CD4-positive, alpha-beta T cell (primary cell): ENCODE data around the gene BUD23. TPM values are rescaled to one million over a fixed set of nuclear protein-coding genes. Genes with fewer than 3 reads are reported as not detected.

ENCODE experiments used
- ATAC-seq: fragments of 200-7000 bp; cut with Tn5 transposase; one replicate; pipeline ENCODE4 v1.10.0; 2022; ENCODE audit warnings: mild to moderate bottlenecking; ENCODE audit not compliant: poor library complexity
- CTCF ChIA-PET: fragments of 350-600 bp; sonication (Branson Sonifier 250); formaldehyde crosslinking; loops from one replicate; lab custom pipeline; 2021; ENCODE audit warnings: antibody characterized with exemption, inconsistent platforms; lab: Charles Lee
- POLR2A ChIA-PET: fragments of 350-600 bp; sonication (Branson Sonifier 250); formaldehyde crosslinking; loops from one replicate; lab custom pipeline; 2021; ENCODE audit warnings: antibody characterized with exemption, inconsistent platforms; lab: Charles Lee
- DNase-seq, 14 experiments: peaks; one replicate each; pipeline ENCODE4 v3.0.0-alpha.2; 2013 to 2020; ENCODE audit warnings: mixed read lengths in 2 of 14
- H3K27ac ChIP-seq, 2 donors: one replicate each; pipeline versions ENCODE4 v1.5.1 to v1.7.0; 2013; ENCODE audit warnings: low read length in 2 of 2, low read depth in 1 of 2, mild to moderate bottlenecking in 1 of 2
- H3K27me3 ChIP-seq, 2 experiments: 1 replicate in 1 of 2; 2 replicates in 1 of 2; pipeline versions ENCODE4 v1.6.1 to v1.7.0; 2013; ENCODE audit warnings: low read length in 2 of 2, control low read depth in 1 of 2, mild to moderate bottlenecking in 1 of 2, moderate library complexity in 1 of 2; ENCODE audit not compliant: insufficient read depth in 2 of 2, control insufficient read depth in 1 of 2
- H3K36me3 ChIP-seq: one replicate; pipeline ENCODE4 v1.6.1; 2013; ENCODE audit warnings: low read length, control low read depth; ENCODE audit not compliant: insufficient read depth
- H3K4me1 ChIP-seq: one replicate; pipeline ENCODE4 v1.6.1; 2013; ENCODE audit warnings: low read length, control low read depth; ENCODE audit not compliant: insufficient read depth
- H3K4me3 ChIP-seq: one replicate; pipeline ENCODE4 v1.5.1; 2013; ENCODE audit warnings: mild to moderate bottlenecking, low read length, moderate library complexity
- H3K9me3 ChIP-seq, 2 experiments: 1 replicate in 1 of 2; 2 replicates in 1 of 2; pipeline versions ENCODE4 v1.6.1 to v1.7.0; 2013; ENCODE audit warnings: low read length in 2 of 2, mild to moderate bottlenecking in 2 of 2, control low read depth in 1 of 2, moderate library complexity in 1 of 2; ENCODE audit not compliant: control insufficient read depth in 1 of 2, insufficient read depth in 1 of 2
- H3K27ac Mint-ChIP-seq: one replicate; pipeline ENCODE4 v1.8.0; 2020; ENCODE audit warnings: mixed read lengths
- H3K27me3 Mint-ChIP-seq: one replicate; pipeline ENCODE4 v1.8.0; 2021; ENCODE audit warnings: mixed read lengths
- H3K36me3 Mint-ChIP-seq: one replicate; pipeline ENCODE4 v1.8.0; 2021; ENCODE audit warnings: low read depth, mixed read lengths
- H3K4me1 Mint-ChIP-seq: one replicate; pipeline ENCODE4 v1.8.0; 2021; ENCODE audit warnings: low read depth, mixed read lengths
- H3K4me3 Mint-ChIP-seq: one replicate; pipeline ENCODE4 v1.8.0; 2020; ENCODE audit warnings: mild to moderate bottlenecking, mixed read lengths
- H3K9me3 Mint-ChIP-seq: one replicate; pipeline ENCODE4 v1.8.0; 2020; ENCODE audit warnings: mixed read lengths
- intact Hi-C, 2 experiments: fragments of 100-400 bp; cut with DNase I in 1 of 2; cut with micrococcal nuclease in 1 of 2; formaldehyde crosslinking; loops; one replicate each; pipeline versions ENCODE4 v1.15.1 to v1.9.0; 2023 to 2025; cut with DNase I, micrococcal nuclease
- total RNA-seq, 174 experiments: library from RNA in 2 of 174; stranded (reverse) in 2 of 174; gene quantifications; one replicate each; pipeline ENCODE4 v1.2.3 and lab custom pipeline; 2021 to 2026
- TF ChIP-seq, protein P1 (sequence below): fragments of 200-600 bp; IDR thresholded peaks from one replicate; pipeline ENCODE4 v1.8.0; 2022; ENCODE audit warnings: antibody characterized with exemption, mild to moderate bottlenecking

The BUD23 gene
- total RNA-seq, 2 experiments from 2014 or later: 96.1 to 103 TPM

DNA sequence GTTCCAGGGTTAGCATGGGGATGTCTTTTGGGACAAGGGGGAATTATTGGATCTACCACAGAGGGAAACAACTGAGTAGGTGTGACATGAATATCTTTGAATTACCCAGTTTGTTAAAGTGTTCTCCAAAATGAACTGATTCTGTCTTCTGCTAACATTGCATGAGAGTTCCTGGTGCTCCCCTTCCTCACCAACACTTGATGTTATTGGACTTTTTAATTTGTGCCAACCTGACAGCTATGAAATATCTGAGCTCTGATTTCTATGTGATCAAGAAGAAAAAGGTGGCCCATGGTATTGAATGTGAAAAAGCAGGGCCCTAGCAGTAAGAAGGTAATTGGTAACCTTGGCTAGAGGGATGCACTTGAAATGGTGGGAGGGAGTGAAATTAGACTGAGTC, 20.4 kb upstream of the BUD23 start:
- H3K4me1 ChIP-seq: peaks cover 5% of the 10 kb centered on the region
- no peaks in the 10 kb centered on the region for H3K9me3 ChIP-seq
- no peak overlapping the region for H3K27ac ChIP-seq
- ATAC-seq (no peak), DNase-seq (no peak)
- Mint-ChIP-seq H3K36me3 (no peaks in the 10 kb centered on the region), H3K9me3 (peaks cover 6% of the 10 kb centered on the region), H3K27ac (no peak overlapping the region), H3K27me3 (peaks cover 57% of the 10 kb centered on the region), H3K4me3 (no peak overlapping the region), H3K4me1 (no peaks in the 10 kb centered on the region)
- POLR2A ChIA-PET: no interaction called here
- H3K36me3 ChIP-seq: no peaks in the 10 kb centered on the region
- TF ChIP-seq, protein P1, sequence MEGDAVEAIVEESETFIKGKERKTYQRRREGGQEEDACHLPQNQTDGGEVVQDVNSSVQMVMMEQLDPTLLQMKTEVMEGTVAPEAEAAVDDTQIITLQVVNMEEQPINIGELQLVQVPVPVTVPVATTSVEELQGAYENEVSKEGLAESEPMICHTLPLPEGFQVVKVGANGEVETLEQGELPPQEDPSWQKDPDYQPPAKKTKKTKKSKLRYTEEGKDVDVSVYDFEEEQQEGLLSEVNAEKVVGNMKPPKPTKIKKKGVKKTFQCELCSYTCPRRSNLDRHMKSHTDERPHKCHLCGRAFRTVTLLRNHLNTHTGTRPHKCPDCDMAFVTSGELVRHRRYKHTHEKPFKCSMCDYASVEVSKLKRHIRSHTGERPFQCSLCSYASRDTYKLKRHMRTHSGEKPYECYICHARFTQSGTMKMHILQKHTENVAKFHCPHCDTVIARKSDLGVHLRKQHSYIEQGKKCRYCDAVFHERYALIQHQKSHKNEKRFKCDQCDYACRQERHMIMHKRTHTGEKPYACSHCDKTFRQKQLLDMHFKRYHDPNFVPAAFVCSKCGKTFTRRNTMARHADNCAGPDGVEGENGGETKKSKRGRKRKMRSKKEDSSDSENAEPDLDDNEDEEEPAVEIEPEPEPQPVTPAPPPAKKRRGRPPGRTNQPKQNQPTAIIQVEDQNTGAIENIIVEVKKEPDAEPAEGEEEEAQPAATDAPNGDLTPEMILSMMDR: no peak
- H3K4me3 ChIP-seq: no peak overlapping the region
- CTCF ChIA-PET: no interaction called here
- H3K27me3 ChIP-seq: peaks cover 10 to 18% of the 10 kb centered on the region in 2 experiments
- intact Hi-C loops: no loop called here

DNA sequence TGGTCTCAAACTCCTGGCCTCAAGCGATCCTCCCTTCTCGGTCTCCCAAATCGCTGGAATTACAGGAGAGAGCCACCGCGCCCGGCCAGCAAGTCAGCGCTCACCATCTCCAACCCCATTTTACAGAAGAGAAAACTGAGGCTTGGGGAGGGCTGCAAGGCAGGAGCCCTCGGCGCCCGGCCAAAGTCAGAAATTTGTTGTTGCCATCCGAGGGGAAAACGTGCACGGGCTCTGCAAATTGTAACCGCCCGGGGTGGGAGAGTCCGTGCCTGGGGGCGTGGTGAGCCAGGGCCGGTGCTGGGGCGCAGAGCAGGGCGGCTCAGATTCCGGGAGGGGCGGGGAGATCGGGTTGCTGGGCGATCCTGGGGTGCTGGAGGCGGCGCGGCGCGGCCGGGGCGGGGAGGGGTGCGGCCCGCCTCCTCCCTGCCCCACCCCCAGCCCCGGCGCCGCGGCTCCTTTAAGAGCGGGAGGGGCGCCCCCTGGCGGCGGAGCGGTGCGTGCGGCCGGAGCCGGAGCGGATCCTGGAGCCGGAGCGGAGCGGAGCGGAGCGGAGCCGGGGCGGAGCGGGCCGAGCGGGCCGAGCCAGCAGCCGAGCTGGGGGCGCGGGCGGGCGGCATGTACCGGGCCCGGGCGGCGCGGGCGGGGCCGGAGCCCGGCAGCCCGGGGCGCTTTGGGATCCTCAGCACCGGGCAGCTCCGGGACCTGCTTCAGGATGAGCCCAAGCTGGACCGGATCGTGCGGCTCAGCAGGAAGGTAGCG, 15.9 kb upstream of the BUD23 start, which contains the start of gene VPS37D:
TSS of gene VPS37D (plus strand) at position 488 of the 759 bp plus-strand sequence. CDS start at position 616, 128 bp downstream.
- peak within 1 kb of the TSS; percentile 82 for H3K4me3 Mint-ChIP-seq
- H3K27me3 Mint-ChIP-seq: peaks cover 40% of the 10 kb centered on the region
- no peak within 1 kb of the TSS for H3K27ac Mint-ChIP-seq
- ATAC-seq: peak; percentile 91
- DNase-seq: peak; percentile 85 to 97 (median 94)
- Histone ChIP-seq H3K9me3 (peaks cover 0 to 4% of the 10 kb centered on the region in 2 experiments), H3K27me3 (peaks cover 13 to 30% of the 10 kb centered on the region in 2 experiments), H3K4me1 (peaks cover 14% of the 10 kb centered on the region), H3K4me3 (peak within 1 kb of the TSS; percentile 51), H3K36me3 (no peaks in the 10 kb centered on the region), H3K27ac (no peak within 1 kb of the TSS)
- CTCF ChIA-PET: interaction anchor here (0.6 to 3.2 kb wide), 9 partner anchors 9 to 110 kb away, joined by 3 to 14 read pairs (median 4); partner anchors contain the start of gene BCL7B
- H3K4me1 Mint-ChIP-seq: peaks cover 5% of the 10 kb centered on the region
- TF ChIP-seq, protein P1: peak; percentile 52
- peaks cover 6% of the 10 kb centered on the region for H3K9me3 Mint-ChIP-seq
- intact Hi-C loops: loop anchor here (1.0 to 5.0 kb wide), 8 partner anchors 16 to 175 kb away; partner anchors contain the start of genes ABHD11 (in 2 of the 2), BAZ1B (in 2 of the 2), BUD23 (in 1 of the 2) and DNAJC30 (in 1 of the 2)
- no peaks in the 10 kb centered on the region for H3K36me3 Mint-ChIP-seq
- POLR2A ChIA-PET: interaction anchor here (0.8 to 1.6 kb wide), 2 partner anchors 16 to 71 kb away, joined by 4 to 7 read pairs; partner anchors contain the start of genes ABHD11, BUD23 and DNAJC30

DNA sequence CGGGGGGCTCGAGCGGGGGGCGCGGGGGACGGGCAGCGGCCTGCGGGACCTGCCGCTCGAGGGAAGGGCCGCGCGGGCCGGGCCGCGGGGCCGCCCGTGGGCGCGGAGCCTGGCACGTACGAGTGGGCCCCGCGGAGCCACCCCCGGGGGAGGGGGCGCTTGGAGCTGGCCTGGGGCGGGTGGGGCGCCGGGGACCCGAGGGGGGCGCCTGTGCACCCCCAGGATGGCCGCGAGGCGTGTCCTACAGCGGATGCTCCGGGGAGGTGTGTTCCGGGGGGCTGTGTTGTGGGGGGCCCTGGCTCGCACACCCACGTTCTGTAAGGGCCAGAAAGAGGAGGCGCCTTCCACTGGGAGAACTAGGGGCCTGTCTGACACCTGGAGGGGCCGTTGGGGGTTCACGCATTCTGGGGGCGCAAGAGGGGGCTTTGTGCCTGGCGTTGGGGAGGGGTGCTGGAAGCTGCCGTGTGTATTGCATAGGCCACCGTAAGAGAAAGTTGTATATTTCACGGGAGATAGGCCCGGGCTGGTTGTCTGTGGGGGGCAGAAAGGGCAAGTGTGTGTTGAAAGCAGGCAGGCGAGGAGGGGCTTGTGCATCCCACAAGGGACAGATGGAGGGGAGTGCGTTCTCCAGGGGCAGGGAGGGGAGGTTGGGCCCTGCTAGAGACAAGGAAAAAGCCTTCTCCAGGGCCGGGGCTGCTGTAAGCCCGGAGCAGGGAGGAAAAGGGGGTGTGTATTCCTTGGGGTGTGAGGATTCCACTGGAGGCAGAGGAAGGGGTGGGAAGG, 15.1 kb upstream of the BUD23 start:
- ChIA-PET CTCF (interaction anchor here (0.6 to 3.2 kb wide), 9 partner anchors 8 to 111 kb away, joined by 3 to 14 read pairs (median 4); partner anchors contain the start of gene BCL7B), POLR2A (interaction anchor here (0.8 to 1.6 kb wide), 2 partner anchors 15 to 70 kb away, joined by 4 to 7 read pairs; partner anchors contain the start of genes ABHD11, BUD23 and DNAJC30)
- intact Hi-C loops: loop anchor here (1.0 to 5.0 kb wide), 5 partner anchors 51 to 174 kb away; partner anchors contain the start of genes BAZ1B (in 2 of the 2), ABHD11 (in 1 of the 2), METTL27 (in 1 of the 2) and STX1A (in 1 of the 2)
- peak overlapping the region; percentile 80 for H3K4me3 Mint-ChIP-seq
- peaks cover 1% of the 10 kb centered on the region for H3K9me3 Mint-ChIP-seq
- peaks cover 5% of the 10 kb centered on the region for H3K4me1 Mint-ChIP-seq
- Histone ChIP-seq H3K9me3 (peaks cover 0 to 4% of the 10 kb centered on the region in 2 experiments), H3K27me3 (peaks cover 13 to 30% of the 10 kb centered on the region in 2 experiments), H3K4me3 (peak overlapping the region; percentile 37), H3K27ac (no peak overlapping the region), H3K36me3 (no peaks in the 10 kb centered on the region), H3K4me1 (peaks cover 14% of the 10 kb centered on the region)
- no peak overlapping the region for H3K27ac Mint-ChIP-seq
- no peaks in the 10 kb centered on the region for H3K36me3 Mint-ChIP-seq
- H3K27me3 Mint-ChIP-seq: peaks cover 33% of the 10 kb centered on the region
- TF ChIP-seq, protein P1: no peak
- peak in 3 of 14 experiments; percentile 11 to 37 (median 25) for DNase-seq
- no peak for ATAC-seq
